Medulla oblongata (tissue), 1 donor: ENCODE data around the gene MXD1.

Experiments
- DNase-seq: peaks from one replicate; pipeline ENCODE4 v3.0.0-alpha.2; 2015; ENCODE audit errors: extremely low spot score

The MXD1 gene

DNA sequence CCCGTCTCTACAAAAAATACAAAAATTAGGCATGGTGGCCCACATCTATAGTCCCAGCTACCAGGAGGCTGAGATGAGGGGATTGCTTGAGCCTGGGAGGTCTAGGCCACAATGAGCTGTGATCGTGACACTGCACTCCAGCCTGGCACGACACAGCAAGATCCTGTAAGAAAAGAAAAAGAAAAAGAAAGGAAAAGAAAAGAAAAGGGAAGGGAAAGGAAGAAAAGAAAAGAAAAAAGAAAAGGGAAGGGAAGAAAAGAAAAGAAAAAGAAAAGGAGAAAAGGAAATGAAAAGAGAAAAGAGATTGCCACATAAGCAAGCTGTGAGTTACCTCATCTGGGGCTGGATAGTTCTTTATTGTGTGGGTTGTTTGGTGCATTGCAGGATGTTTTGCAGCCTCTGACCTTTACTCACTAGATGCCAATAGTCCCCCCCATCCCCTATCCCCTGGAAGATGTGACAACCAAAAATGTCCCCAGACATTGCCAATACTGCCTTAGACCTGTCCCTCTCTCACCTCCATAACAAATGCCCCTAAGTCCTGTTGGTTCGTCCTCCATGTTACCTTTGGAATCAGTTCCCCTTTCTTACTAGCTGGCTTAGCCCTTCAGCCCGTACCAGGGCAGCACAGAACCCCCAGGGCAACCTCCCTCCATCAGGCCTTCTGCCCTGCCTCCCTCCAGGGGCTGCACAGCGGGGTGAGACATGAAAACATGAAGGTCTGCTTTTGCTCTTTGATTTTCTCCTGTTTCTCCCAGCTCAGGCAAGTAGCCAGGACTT is 37.6 kb downstream of the MXD1 start:
- no peak for DNase-seq

DNA sequence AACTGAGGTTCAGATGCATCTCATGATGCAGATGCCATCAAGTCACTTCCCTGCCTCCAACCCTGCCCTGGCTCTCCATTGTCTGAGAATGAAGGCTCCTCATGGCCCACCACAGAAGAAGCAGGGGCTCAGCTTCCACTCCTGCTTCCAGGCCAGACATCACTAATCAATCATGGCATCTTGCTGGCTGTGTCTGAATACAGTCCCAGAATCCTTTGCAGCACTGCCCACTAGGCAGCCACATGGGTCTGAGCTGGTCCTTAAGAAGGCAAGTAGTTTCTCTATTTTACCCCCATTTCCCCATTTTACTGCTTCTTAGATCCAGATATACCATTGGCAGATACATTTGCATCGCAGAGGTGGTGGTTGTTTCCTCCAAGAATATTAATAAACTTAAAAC is 39.2 kb downstream of the MXD1 start:
- DNase-seq: no peak

GRCh38 chr2:69955029-69955428 is 40.1 kb downstream of the MXD1 start:
- DNase-seq: no peak

DNA sequence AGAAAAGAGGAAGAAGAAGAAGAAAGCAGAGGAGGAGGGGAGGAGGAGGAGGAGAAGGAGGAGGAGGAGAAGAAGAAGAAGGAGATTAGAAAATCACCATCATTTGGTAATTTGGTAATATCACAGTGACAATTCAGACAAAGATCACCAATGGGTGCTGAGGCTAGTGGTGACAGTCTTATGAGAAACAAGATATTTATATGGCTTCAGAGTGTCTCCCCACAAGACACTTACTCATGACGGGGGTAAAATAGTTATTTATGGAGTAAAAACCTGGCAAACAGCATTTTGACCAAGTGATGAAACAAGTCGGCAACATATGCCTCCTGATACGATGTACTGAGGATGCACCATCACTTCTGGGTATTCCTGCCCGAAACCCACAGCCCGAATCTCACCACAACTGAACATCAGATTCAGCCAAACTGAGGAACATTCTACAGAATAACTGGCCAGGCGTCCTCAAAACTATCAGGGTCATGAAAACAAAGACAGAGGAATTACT is 41.6 kb downstream of the MXD1 start:
- no peak for DNase-seq

DNA sequence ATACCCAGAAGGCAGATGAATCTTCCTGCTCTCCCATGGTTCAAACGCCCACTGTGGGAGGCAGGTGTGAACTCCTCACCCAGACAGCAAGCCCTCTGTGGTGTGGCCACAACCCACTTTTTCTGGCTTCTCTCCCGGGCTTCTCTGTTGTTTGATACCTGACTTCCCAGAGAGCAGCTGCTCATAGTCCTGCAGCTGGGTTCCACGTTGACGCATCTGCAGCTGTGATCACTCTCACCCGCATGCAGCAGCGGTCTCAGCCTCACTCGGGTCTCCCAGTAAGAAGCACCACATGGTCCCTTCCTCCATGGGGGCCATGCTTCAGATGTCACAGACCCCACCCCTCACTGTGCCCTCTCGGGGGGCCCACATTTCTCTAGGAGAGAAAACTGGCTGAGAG is 43.1 kb downstream of the MXD1 start:
- DNase-seq: no peak

- no peak for DNase-seq
These were observed 43.6 kb downstream of the MXD1 start for GRCh38 chr2:69958480-69958879.

DNA sequence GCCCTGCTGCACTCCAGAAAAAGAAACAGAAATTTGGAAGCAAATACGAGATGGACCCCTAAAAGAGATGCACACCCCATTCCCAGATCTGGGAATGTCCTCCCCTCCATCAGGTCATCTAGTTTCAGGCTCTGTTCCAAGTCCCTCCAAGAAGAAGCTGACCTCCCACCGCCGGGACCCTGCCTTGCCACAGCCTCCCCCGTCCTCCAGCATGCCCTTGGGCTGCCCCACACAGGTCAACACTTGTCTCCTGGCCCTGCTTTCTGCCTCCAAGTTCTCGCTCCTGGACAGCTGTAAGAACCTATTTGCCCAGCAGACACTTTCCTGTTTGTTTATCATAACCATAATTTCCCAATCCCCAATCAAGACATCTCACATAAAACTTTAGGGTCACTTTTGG is 44.5 kb downstream of the MXD1 start:
- DNase-seq: no peak

- DNase-seq: no peak
These were observed 45.9 kb downstream of the MXD1 start for GRCh38 chr2:69960821-69961220.

DNA sequence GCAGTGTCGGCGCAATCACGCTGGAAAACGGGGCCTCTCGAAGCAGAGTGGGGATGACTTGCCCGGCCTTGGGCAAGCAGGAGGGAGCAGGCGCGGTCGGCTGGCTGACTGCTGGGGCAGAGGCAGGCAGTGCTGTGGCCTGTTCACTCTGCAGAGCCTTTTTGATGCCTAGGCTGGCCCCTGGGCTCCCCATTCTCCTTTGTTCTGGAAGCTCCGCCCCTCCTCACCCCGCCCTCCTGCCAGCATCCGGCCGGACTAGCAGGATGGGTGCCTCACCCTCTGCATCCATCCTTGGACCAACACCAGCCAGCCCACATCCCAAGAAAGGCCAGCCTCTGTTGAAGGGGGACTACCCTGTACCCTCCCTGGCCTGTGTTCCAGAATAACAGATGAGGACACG is 46.6 kb downstream of the MXD1 start, which contains the start of gene ASPRV1:
TSS of gene ASPRV1 (minus strand) at position 136 of the 400 bp plus-strand sequence. CDS start 195 bp downstream, outside the sequence.
- peak; percentile 84 for DNase-seq

DNA sequence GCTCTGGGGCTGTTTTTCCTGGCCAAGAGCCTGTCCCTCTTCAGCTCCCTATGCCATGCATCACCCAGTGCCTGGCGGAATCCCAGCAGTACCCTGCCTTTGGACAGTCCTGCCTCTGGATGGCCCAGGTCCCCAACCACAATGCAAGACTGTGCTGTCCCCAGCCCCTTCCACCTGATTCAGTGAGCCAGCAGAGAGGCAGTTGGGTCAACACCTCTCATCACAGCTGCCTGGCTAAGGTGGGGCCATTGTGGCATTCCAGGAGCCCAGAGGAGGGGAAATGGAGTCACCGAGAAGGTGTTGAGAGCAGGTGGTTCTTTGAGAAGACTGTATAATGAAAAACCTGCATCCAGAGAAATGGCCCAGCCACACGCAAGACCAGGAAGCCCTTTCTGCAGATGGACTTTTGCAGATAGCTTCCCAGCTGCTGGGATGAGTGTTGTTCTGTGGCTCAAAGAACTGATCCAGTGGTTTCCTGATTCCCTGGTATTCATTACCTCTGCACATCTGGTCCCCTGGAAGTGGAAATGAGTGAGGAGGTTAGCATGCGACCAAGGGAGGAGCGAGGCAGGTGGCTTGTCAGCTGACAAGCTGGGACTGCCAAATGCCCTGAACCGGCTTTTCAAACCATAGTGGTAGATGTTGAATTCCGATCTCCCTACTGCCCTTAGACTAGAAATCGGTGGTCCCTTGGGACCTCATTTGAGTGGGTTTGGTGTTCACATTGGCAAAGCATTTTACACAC is 48.2 kb downstream of the MXD1 start:
- DNase-seq: no peak

DNA sequence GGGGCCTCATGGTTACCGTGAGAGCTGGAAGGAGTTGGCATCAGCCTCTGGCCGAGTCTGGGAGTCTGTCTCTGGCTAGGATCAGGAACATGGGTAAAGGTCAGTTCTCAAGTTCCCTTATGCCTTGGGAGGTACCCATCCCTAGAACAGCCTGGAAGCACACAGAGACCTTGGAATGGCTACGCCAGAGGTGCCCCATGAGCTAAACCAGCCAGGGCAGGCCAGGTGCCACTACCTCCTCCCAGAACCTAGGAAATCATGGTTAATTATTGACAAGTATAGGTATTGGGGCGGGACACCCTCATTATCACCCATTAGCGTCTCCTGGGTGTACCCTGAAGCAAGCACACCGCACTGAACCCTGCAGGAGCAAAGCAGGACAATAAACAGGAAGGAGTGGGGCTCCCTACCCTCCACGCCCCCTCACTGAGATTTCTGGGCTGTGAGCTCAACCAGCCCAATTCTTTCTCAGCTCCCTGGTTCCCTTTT is 49.5 kb downstream of the MXD1 start:
- DNase-seq: no peak

DNA sequence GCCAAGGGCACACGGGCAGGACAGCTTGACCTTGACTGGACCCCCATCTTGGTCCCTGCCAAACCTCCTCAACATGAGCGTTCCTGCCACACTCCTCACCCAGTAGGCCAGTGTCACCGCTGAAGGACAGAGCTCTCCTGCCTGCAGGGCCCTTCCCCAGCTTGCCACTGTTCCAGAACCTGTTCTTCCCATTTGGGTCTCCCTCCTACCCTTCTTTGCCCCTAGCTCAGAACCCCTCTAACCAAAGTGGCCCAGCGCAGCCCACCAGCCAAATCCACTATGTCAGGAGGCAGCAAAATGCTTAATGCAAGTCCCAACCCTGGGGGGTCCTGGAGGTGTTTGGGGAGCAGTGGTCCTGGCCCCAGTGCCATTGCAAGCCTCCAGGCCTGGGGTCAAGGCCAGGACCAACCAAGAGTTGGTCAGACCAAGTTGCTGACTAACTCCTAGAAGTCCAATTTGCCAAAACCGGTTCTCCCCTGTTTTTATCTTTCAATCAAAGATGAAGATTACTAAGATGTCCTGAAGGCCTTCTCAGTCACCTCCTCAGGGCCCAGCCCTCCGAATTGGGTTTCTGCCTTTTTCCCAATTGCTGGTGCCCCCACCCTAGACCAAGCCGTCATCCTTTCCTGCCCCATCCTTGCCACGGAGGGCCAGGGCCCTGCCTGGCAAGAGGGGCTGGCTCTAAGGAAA is 51.0 kb downstream of the MXD1 start:
- no peak for DNase-seq

DNA sequence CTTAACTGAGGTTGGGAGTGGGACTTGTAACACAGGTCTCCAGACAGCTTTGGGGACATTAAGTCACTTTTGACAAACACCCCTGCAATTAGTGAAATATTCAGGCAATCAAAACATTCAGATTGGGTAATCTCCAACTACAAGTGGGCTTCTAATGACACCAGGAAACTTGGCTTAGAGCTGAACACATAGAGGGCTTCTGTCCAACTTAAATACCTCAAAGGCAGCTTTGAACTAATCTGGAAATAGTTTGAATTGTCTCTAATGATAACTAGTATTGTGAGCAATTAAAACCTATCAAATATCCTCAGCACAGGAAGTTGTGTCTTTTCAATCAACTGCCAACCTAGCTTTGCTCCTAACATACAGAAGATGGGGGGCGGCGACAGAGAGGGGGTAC is 51.6 kb downstream of the MXD1 start:
- no peak for DNase-seq

- DNase-seq: no peak
These were observed 53.7 kb downstream of the MXD1 start for GRCh38 chr2:69968609-69969008.

GRCh38 chr2:69969126-69969983 is 54.4 kb downstream of the MXD1 start:
- peak; percentile 7 for DNase-seq

- DNase-seq: no peak
These were observed 55.1 kb downstream of the MXD1 start for GRCh38 chr2:69969991-69970390.

GRCh38 chr2:69972822-69973221 is 57.9 kb downstream of the MXD1 start:
- no peak for DNase-seq

DNA sequence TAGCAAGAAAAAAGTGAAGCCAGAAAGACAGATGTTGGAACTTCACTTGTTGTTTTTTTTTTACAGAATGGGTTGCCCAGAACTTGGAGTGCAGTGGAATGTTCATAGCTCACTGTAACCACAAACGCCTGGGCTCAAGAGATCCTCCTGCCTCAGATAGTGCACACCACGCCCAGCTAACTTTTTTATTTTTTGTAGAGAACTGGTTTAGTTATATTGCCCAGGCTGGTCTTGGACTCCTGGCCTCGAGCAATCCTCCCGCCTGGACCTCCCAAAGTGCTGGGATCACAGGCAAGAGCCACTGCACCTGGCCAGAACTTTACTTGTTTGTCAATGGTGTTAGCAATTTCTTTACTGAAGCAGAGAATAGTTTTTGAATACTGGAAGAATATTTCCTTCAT is 58.4 kb downstream of the MXD1 start:
- DNase-seq: no peak

GRCh38 chr2:69975136-69975852 is 60.4 kb downstream of the MXD1 start:
- DNase-seq: no peak

- no peak for DNase-seq
These were observed 61.0 kb downstream of the MXD1 start for GRCh38 chr2:69975853-69976462.
